ENCODE measurements around the gene SFT2D3. TPM values are rescaled to one million over a fixed set of nuclear protein-coding genes. Genes with fewer than 3 reads are reported as not detected.

SFT2D3 gene
- total RNA-seq, 1 experiment from 2014 or later = 4.7 TPM

DNA sequence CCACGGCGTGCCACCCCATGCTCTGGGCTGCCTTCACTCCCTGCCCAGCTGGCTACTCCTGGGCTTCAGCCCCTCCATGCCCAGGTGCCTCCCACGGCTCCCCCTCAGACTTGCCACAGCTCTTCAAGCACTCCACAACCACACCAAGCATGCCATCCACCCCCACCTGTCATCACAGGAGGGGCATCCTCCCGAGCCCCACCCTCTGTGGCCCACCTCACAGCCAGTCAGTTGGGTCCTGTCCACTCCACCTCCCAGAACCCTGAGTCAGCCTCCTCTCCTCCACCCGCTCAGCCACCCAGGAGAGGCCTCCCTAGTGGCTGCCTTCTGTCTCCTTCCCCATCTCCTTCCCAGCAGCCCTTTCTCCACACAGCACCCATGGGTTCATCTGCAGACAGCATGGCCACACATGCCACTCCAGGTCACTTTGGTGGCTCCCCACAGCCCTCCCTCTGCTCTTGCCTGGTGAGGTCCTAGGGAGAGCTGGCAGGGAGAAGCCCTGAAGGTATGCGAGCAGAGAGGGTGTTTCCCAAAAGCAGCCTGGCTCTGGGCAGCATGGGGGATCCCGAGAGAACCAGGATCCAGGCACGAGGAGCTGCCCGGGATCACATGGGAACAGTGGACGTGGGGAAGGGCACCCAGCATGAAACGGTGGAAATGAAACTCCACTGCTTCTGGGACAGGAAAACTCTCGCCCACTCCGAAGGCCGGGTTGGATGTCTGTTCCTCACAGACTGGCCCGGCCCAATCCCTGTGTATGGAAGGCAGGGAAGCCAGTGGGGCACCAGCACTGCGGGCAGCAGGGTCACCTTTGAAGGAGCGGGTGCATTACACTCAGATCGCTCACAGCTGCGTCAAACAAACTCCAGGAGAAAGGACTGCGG, 28.7 kb upstream of the SFT2D3 start:
- TF ChIP-seq, protein P1, sequence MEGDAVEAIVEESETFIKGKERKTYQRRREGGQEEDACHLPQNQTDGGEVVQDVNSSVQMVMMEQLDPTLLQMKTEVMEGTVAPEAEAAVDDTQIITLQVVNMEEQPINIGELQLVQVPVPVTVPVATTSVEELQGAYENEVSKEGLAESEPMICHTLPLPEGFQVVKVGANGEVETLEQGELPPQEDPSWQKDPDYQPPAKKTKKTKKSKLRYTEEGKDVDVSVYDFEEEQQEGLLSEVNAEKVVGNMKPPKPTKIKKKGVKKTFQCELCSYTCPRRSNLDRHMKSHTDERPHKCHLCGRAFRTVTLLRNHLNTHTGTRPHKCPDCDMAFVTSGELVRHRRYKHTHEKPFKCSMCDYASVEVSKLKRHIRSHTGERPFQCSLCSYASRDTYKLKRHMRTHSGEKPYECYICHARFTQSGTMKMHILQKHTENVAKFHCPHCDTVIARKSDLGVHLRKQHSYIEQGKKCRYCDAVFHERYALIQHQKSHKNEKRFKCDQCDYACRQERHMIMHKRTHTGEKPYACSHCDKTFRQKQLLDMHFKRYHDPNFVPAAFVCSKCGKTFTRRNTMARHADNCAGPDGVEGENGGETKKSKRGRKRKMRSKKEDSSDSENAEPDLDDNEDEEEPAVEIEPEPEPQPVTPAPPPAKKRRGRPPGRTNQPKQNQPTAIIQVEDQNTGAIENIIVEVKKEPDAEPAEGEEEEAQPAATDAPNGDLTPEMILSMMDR (conservative IDR thresholded peaks at IDR 0.05) = no peak
- Histone ChIP-seq H4K20me1 (ENCODE audit: control insufficient read depth, insufficient read depth, insufficient read length) (no peaks in the 10 kb centered on the region), H2BK20ac (ENCODE audit: low read depth, low read length, poor library complexity, severe bottlenecking) (no peak overlapping the region), H3K23ac (ENCODE audit: insufficient read length, low read depth, low read length) (no peak overlapping the region), H3K4me1 (ENCODE audit: insufficient read depth, low read length) (no peaks in the 10 kb centered on the region), H4K8ac (replicated peaks; ENCODE audit: insufficient read length, low read depth, low read length) (no peak overlapping the region), H3K23me2 (ENCODE audit: insufficient read length, low read depth, low read length, poor library complexity, severe bottlenecking) (peaks cover 6% of the 10 kb centered on the region), H3K79me2 (ENCODE audit: insufficient read depth, low read length) (no peaks in the 10 kb centered on the region), H4K5ac (ENCODE audit: insufficient read length, low read depth, low read length) (no peak overlapping the region), H2AFZ (ENCODE audit: low read length) (no peak overlapping the region), H2AK5ac (ENCODE audit: insufficient read length, low read length) (no peak overlapping the region), H2BK120ac (ENCODE audit: low read depth, low read length, poor library complexity, severe bottlenecking) (no peak overlapping the region), H2BK12ac (ENCODE audit: insufficient read length, low read depth, low read length) (no peak overlapping the region), H3K4me2 (ENCODE audit: insufficient read depth, insufficient read length, low read length) (no peak overlapping the region), H3K27me3 (ENCODE audit: insufficient read depth, low read length) (peaks cover 13% of the 10 kb centered on the region), H3K4ac (ENCODE audit: low read depth, low read length) (no peak overlapping the region), H4K91ac (ENCODE audit: insufficient read length, low read depth, low read length) (no peak overlapping the region), H3K27ac (ENCODE audit: insufficient read length, low read depth, low read length) (no peak overlapping the region), H3K18ac (ENCODE audit: insufficient read length, low read depth, low read length) (no peak overlapping the region), H3K14ac (ENCODE audit: insufficient read depth, low read length) (no peak overlapping the region), H3K9ac (ENCODE audit: extremely low read depth, insufficient read length, low read length) (no peak overlapping the region), H3K9me3 (ENCODE audit: control insufficient read depth, low read depth, low read length) (no peaks in the 10 kb centered on the region), H3K56ac (ENCODE audit: insufficient read length, low read depth, low read length) (no peak overlapping the region), H2BK5ac (ENCODE audit: insufficient read length, low read length) (no peak overlapping the region), H2BK15ac (ENCODE audit: low read depth, low read length) (no peak overlapping the region), H3K79me1 (ENCODE audit: insufficient read depth, low read depth, low read length, poor library complexity, severe bottlenecking) (no peaks in the 10 kb centered on the region), H3T11ph (ENCODE audit: low read length) (no peak overlapping the region)
- no CpG with 5 or more reads among the region's 20 CpGs for WGBS (ENCODE audit: extremely low coverage, insufficient read length, low lambda C conversion rate)
- DNase-seq = no peak
- Mint-ChIP-seq H3K4me1 (peaks cover 6 to 10% of the 10 kb centered on the region in 2 experiments; a peak in 3 of 4 replicates), H3K27me3 (ENCODE audit: low read depth) (peaks cover 75% of the 10 kb centered on the region), H3K27ac (no peak overlapping the region), H3K36me3 (ENCODE audit: insufficient read depth in 1 of 3, low read depth in 3 of 3) (no peaks in the 10 kb centered on the region; a peak in 1 of 7 replicates), H3K9me3 (no peaks in the 10 kb centered on the region), H3K4me3 (no peak overlapping the region)

All from H9 (cell line).